IMR-90 (cell line): ENCODE data around the gene RELN. TPM values are rescaled to one million over a fixed set of nuclear protein-coding genes. Genes with fewer than 3 reads are reported as not detected.

Source experiments
- ATAC-seq: fragments of 200-7000 bp; cut with Tn5 transposase; 2 replicates; pipeline ENCODE4 v1.9.1; 2020; ENCODE audit warnings: low read depth, mild to moderate bottlenecking, moderate library complexity
- BruUV-seq: library from RNA; stranded (reverse); fragments of 400-500 nt; replicated peaks from 2 replicates; lab custom pipeline; 2021; lab: Mats Ljungman, UMichigan
- CTCF ChIA-PET: fragments of 300-600 bp; formaldehyde crosslinking; extraction: SDS; loops from one replicate; lab custom pipeline; 2021; ENCODE audit warnings: antibody characterized with exemption; lab: Yijun Ruan, JAX
- POLR2A ChIA-PET: fragments of 300-600 bp; sonication (Branson Sonifier 250); formaldehyde crosslinking; loops from one replicate; lab custom pipeline; 2022; ENCODE audit warnings: antibody characterized with exemption; ENCODE audit not compliant: unreplicated experiment; lab: Charles Lee
- DNase-seq: peaks from one replicate; pipeline ENCODE4 v3.0.0; 2013
- H2AFZ ChIP-seq: replicated peaks from 2 replicates; pipeline ENCODE3; 2013; ENCODE audit warnings: low read length, mild to moderate bottlenecking; ENCODE audit not compliant: poor library complexity
- H2AK5ac ChIP-seq: 2 replicates; pipeline ENCODE4 v1.6.1; 2013; ENCODE audit warnings: low read depth, low read length, inconsistent platforms
- H2AK9ac ChIP-seq: replicated peaks from 2 replicates; pipeline ENCODE3; 2013; ENCODE audit warnings: mild to moderate bottlenecking, low read depth, low read length, moderate library complexity; ENCODE audit not compliant: poor library complexity
- H2BK120ac ChIP-seq: 2 replicates; pipeline ENCODE4 v1.6.1; 2013; ENCODE audit warnings: low read depth, low read length, inconsistent platforms
- H2BK15ac ChIP-seq: 3 replicates; pipeline ENCODE4 v1.6.1; 2013; ENCODE audit warnings: low read depth, low read length, inconsistent platforms
- H2BK20ac ChIP-seq: 2 replicates; pipeline ENCODE4 v1.6.1; 2013; ENCODE audit warnings: low read depth, mild to moderate bottlenecking, inconsistent platforms, low read length, moderate library complexity
- H2BK5ac ChIP-seq: 2 replicates; pipeline ENCODE4 v1.6.1; 2013; ENCODE audit warnings: mild to moderate bottlenecking, low read depth, low read length, inconsistent platforms; ENCODE audit not compliant: poor library complexity, severe bottlenecking
- H3K14ac ChIP-seq: replicated peaks from 2 replicates; pipeline ENCODE4 v1.6.1; 2013; ENCODE audit warnings: low read depth, low read length, inconsistent platforms
- H3K18ac ChIP-seq: 2 replicates; pipeline ENCODE4 v1.6.1; 2013; ENCODE audit warnings: low read depth, low read length, control low read depth
- H3K23ac ChIP-seq: 2 replicates; pipeline ENCODE4 v1.6.1; 2013; ENCODE audit warnings: low read depth, low read length, inconsistent platforms
- H3K27ac ChIP-seq: 2 replicates; pipeline ENCODE4 v1.5.1; 2013; ENCODE audit warnings: mild to moderate bottlenecking, control low read depth, low read length; ENCODE audit not compliant: insufficient read depth
- H3K27me3 ChIP-seq: 2 replicates; pipeline ENCODE4 v1.6.1; 2013; ENCODE audit warnings: low read length; ENCODE audit not compliant: control insufficient read depth, insufficient read depth
- H3K36me3 ChIP-seq: 2 replicates; pipeline ENCODE4 v1.6.1; 2013; ENCODE audit warnings: low read length, mixed read lengths; ENCODE audit not compliant: control insufficient read depth, insufficient read depth
- H3K4ac ChIP-seq: 2 replicates; pipeline ENCODE4 v1.6.1; 2013; ENCODE audit warnings: low read depth, low read length, inconsistent platforms
- H3K4me1 ChIP-seq: 2 replicates; pipeline ENCODE4 v1.6.1; 2013; ENCODE audit warnings: low read length, mixed read lengths; ENCODE audit not compliant: control insufficient read depth, insufficient read depth
- H3K4me2 ChIP-seq: 2 replicates; pipeline ENCODE4 v1.6.1; 2013; ENCODE audit warnings: low read depth, mild to moderate bottlenecking, control low read depth, low read length, moderate library complexity
- H3K4me3 ChIP-seq: 2 replicates; pipeline ENCODE4 v1.5.1; 2013; ENCODE audit warnings: low read depth, mild to moderate bottlenecking, control low read depth, low read length, moderate library complexity; ENCODE audit not compliant: insufficient read depth
- H3K56ac ChIP-seq: 2 replicates; pipeline ENCODE4 v1.6.1; 2013; ENCODE audit warnings: low read length, inconsistent platforms; ENCODE audit not compliant: insufficient read depth; ENCODE audit errors: extremely low read depth
- H3K79me1 ChIP-seq, 2 experiments: 2 replicates each; pipeline ENCODE4 v1.6.1; 2013; ENCODE audit warnings: low read length in 2 of 2, inconsistent platforms in 1 of 2, low read depth in 1 of 2
- H3K9ac ChIP-seq: 2 replicates; pipeline ENCODE4 v1.6.1; 2013; ENCODE audit warnings: low read depth, low read length, control low read depth
- H3K9me1 ChIP-seq: 2 replicates; pipeline ENCODE4 v1.6.1; 2013; ENCODE audit warnings: low read length, inconsistent platforms; ENCODE audit not compliant: insufficient read depth
- H3K9me3 ChIP-seq: 2 replicates; pipeline ENCODE4 v1.6.1; 2013; ENCODE audit warnings: low read length; ENCODE audit not compliant: control insufficient read depth, insufficient read depth
- H4K20me1 ChIP-seq: 2 replicates; pipeline ENCODE4 v1.6.1; 2013; ENCODE audit warnings: low read length, inconsistent platforms; ENCODE audit not compliant: insufficient read depth
- H4K5ac ChIP-seq: 2 replicates; pipeline ENCODE4 v1.6.1; 2013; ENCODE audit warnings: mild to moderate bottlenecking, low read depth, low read length, control low read depth
- H4K8ac ChIP-seq, 2 experiments: 2 replicates each; pipeline ENCODE4 v1.6.1; 2013; ENCODE audit warnings: low read depth in 2 of 2, low read length in 2 of 2, control low read depth in 1 of 2, inconsistent platforms in 1 of 2
- H4K91ac ChIP-seq: 2 replicates; pipeline ENCODE4 v1.6.1; 2013; ENCODE audit warnings: low read depth, low read length, inconsistent platforms; ENCODE audit not compliant: insufficient read depth
- BHLHE40 ChIP-seq: fragments of 150-350 bp; IDR thresholded peaks from 2 replicates; pipeline ENCODE4 v1.6.1; 2016; ENCODE audit warnings: mild to moderate bottlenecking, low read depth, low read length
- CEBPB ChIP-seq: IDR thresholded peaks from 2 replicates; pipeline ENCODE4 v1.6.1; 2012; ENCODE audit warnings: low read depth, low read length, improper control_type of control experiment
- CHD1 ChIP-seq: IDR thresholded peaks from 2 replicates; pipeline ENCODE4 v1.6.1; 2012; ENCODE audit warnings: low read depth, low read length, improper control_type of control experiment
- CTCF ChIP-seq: conservative IDR thresholded peaks from 2 replicates; pipeline ENCODE4 v1.5.1; 2012; ENCODE audit warnings: mild to moderate bottlenecking, low read depth, low read length, improper control_type of control experiment
- FOS ChIP-seq: fragments of 150-350 bp; IDR thresholded peaks from 2 replicates; pipeline ENCODE4 v1.6.1; 2016; ENCODE audit warnings: low read depth, low read length
- MAFK ChIP-seq: IDR thresholded peaks from 2 replicates; pipeline ENCODE4 v1.6.1; 2012; ENCODE audit warnings: low read depth, low read length, improper control_type of control experiment
- MAZ ChIP-seq: IDR thresholded peaks from 2 replicates; pipeline ENCODE4 v1.6.1; 2012; ENCODE audit warnings: low read depth, mild to moderate bottlenecking, low read length, improper control_type of control experiment, moderate library complexity, borderline replicate concordance
- MXI1 ChIP-seq: IDR thresholded peaks from 2 replicates; pipeline ENCODE4 v1.6.1; 2012; ENCODE audit warnings: low read depth, mild to moderate bottlenecking, low read length, moderate library complexity, borderline replicate concordance
- NFE2L2 ChIP-seq: fragments of 150-350 bp; IDR thresholded peaks from 2 replicates; pipeline ENCODE4 v1.6.1; 2016; ENCODE audit warnings: low read depth, mild to moderate bottlenecking, low read length
- POLR2A ChIP-seq: IDR thresholded peaks from 2 replicates; pipeline ENCODE4 v1.6.1; 2012; ENCODE audit warnings: mild to moderate bottlenecking, low read depth, low read length
- RAD21 ChIP-seq: IDR thresholded peaks from 2 replicates; pipeline ENCODE4 v1.6.1; 2012; ENCODE audit warnings: low read length, improper control_type of control experiment
- RCOR1 ChIP-seq: IDR thresholded peaks from 2 replicates; pipeline ENCODE4 v1.6.1; 2012; ENCODE audit warnings: mild to moderate bottlenecking, low read length, improper control_type of control experiment; ENCODE audit not compliant: insufficient replicate concordance
- RFX5 ChIP-seq: IDR thresholded peaks from 2 replicates; pipeline ENCODE4 v1.8.0; 2012; ENCODE audit warnings: low read depth, mild to moderate bottlenecking, low read length, moderate library complexity
- SMC3 ChIP-seq: fragments of 150-350 bp; IDR thresholded peaks from 2 replicates; pipeline ENCODE4 v1.6.1; 2016; ENCODE audit warnings: low read depth, mild to moderate bottlenecking, antibody characterized with exemption, low read length, moderate library complexity
- USF2 ChIP-seq: fragments of 150-350 bp; IDR thresholded peaks from 2 replicates; pipeline ENCODE4 v1.6.1; 2017; ENCODE audit warnings: mild to moderate bottlenecking, antibody characterized with exemption, low read length, low read depth
- WGBS, 2 experiments: methylation state at CpG; one replicate each; pipeline versions ENCODE4 v1.1.5 to v1.1.7; 2013; ENCODE audit warnings: missing lambda C conversion rate in 2 of 2; ENCODE audit not compliant: insufficient read length in 1 of 2; ENCODE audit errors: extremely low coverage in 2 of 2; 5-methylcytosine and 5-hydroxymethylcytosine counted together
- dilution Hi-C: fragments of 300-500 bp; cut with HindIII; formaldehyde crosslinking; loops from one replicate; pipeline ENCODE4 v1.14.3; 2018; ENCODE audit warnings: low sequenced_read_pairs; ENCODE audit not compliant: unreplicated experiment
- in situ Hi-C: fragments of 300-500 bp; cut with MboI; formaldehyde crosslinking; loops from 3 replicates; pipeline ENCODE4 v1.14.3; 2019; ENCODE audit warnings: low sequenced_read_pairs, inconsistent platforms, mixed read lengths
- intact Hi-C: fragments of 100-400 bp; cut with micrococcal nuclease; formaldehyde crosslinking; loops from 2 replicates; pipeline ENCODE4 v1.10.0; 2022
- polyA plus RNA-seq, 3 experiments: library from polyadenylated mRNA; depleted of rRNA; stranded (reverse); fragments of >200 nt; gene quantifications; 2 replicates each; pipeline ENCODE4 v1.2.3, GENCODE V29; 2012; ENCODE audit warnings: low replicate concordance in 1 of 3
- total RNA-seq: library from RNA; depleted of rRNA; stranded (reverse); fragments of >200 nt; gene quantifications from 2 replicates; pipeline ENCODE4 v1.2.3, GENCODE V29; 2012
- TF ChIP-seq, protein P1 (sequence below): fragments of 150-350 bp; IDR thresholded peaks from 2 replicates; pipeline ENCODE4 v1.6.1; 2016; ENCODE audit warnings: low read depth, mild to moderate bottlenecking, low read length, moderate library complexity, borderline replicate concordance

The RELN gene
- total and polyA plus RNA-seq, 2 of the 4 experiments (the other 2 are of a cell fraction): 14.7 to 23.7 TPM

- H2BK15ac ChIP-seq: no peak overlapping the region
- H3K23ac ChIP-seq: no peak overlapping the region
- H3K36me3 ChIP-seq: no peaks in the 10 kb centered on the region
- H3K18ac ChIP-seq: no peak overlapping the region
- H2AFZ ChIP-seq: no peak overlapping the region
- ChIA-PET CTCF (no interaction called here), POLR2A (no interaction called here)
- no peak overlapping the region for H2BK120ac ChIP-seq
- H2BK5ac ChIP-seq: no peak overlapping the region
- no peaks in the 10 kb centered on the region for H3K27me3 ChIP-seq
- no peak overlapping the region for H2BK20ac ChIP-seq
- whole genome bisulfite sequencing, 2 experiments: no CpG with 5 or more reads among the region's 3 CpGs
- no peak overlapping the region for H3K14ac ChIP-seq
- H4K5ac ChIP-seq: no peak overlapping the region
- H2AK5ac ChIP-seq: no peak overlapping the region
- H3K9me3 ChIP-seq: no peaks in the 10 kb centered on the region
- H3K4me3 ChIP-seq: no peak overlapping the region
- H3K56ac ChIP-seq: no peak overlapping the region
- in situ Hi-C loops (no loop called here), intact Hi-C loops (no loop called here), dilution Hi-C loops (no loop called here)
- TF ChIP-seq USF2: no peak
- TF ChIP-seq BHLHE40: no peak
- no peak for TF ChIP-seq CTCF
- no peak for TF ChIP-seq POLR2A
- TF ChIP-seq SMC3: no peak
- TF ChIP-seq MXI1: no peak
- TF ChIP-seq RFX5: no peak
- no peak for TF ChIP-seq CHD1
- no peak for TF ChIP-seq MAZ
- no peak for TF ChIP-seq RCOR1
- TF ChIP-seq MAFK: no peak
- no peak for TF ChIP-seq RAD21
- TF ChIP-seq, protein P1, sequence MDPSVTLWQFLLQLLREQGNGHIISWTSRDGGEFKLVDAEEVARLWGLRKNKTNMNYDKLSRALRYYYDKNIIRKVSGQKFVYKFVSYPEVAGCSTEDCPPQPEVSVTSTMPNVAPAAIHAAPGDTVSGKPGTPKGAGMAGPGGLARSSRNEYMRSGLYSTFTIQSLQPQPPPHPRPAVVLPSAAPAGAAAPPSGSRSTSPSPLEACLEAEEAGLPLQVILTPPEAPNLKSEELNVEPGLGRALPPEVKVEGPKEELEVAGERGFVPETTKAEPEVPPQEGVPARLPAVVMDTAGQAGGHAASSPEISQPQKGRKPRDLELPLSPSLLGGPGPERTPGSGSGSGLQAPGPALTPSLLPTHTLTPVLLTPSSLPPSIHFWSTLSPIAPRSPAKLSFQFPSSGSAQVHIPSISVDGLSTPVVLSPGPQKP: no peak
- no peak for TF ChIP-seq NFE2L2
- TF ChIP-seq CEBPB: no peak
- TF ChIP-seq FOS: no peak
- H4K20me1 ChIP-seq: no peaks in the 10 kb centered on the region
- no peaks in the 10 kb centered on the region for H3K79me1 ChIP-seq
- no peak overlapping the region for H4K8ac ChIP-seq
- no peak overlapping the region for H3K4ac ChIP-seq
- DNase-seq: no peak
- no peak overlapping the region for H3K9ac ChIP-seq
- BruUV-seq: no TSS peak
- no peak overlapping the region for H2AK9ac ChIP-seq
- no peaks in the 10 kb centered on the region for H3K9me1 ChIP-seq
- no peak overlapping the region for H3K4me2 ChIP-seq
- H3K4me1 ChIP-seq: no peaks in the 10 kb centered on the region
- H3K27ac ChIP-seq: no peak overlapping the region
- H4K91ac ChIP-seq: no peak overlapping the region
- ATAC-seq: no peak
These were observed 51.8 kb downstream of the RELN start for GRCh38 chr7:103937680-103938079.
